MM.1S (cell line): Measurements from ENCODE around the gene DNAJB4.

ENCODE experiments used
- EZH2 ChIP-seq: fragments of 300-600 bp; sonication (generic); optimal IDR thresholded peaks from 2 replicates; pipeline ENCODE3; 2017; ENCODE audit warnings: low read depth, mild to moderate bottlenecking, antibody characterized with exemption, low read length, mixed read lengths
- EZH2phosphoT487 ChIP-seq: fragments of 300-600 bp; sonication (generic); IDR thresholded peaks from 2 replicates; pipeline ENCODE4 v1.6.1; 2018; ENCODE audit warnings: antibody characterized with exemption, low read length
- TF ChIP-seq, protein P1 (sequence below): fragments of 300-600 bp; sonication (generic); IDR thresholded peaks from 2 replicates; pipeline ENCODE4 v1.5.1; 2016; ENCODE audit warnings: antibody characterized with exemption, low read length, mixed read lengths

DNA sequence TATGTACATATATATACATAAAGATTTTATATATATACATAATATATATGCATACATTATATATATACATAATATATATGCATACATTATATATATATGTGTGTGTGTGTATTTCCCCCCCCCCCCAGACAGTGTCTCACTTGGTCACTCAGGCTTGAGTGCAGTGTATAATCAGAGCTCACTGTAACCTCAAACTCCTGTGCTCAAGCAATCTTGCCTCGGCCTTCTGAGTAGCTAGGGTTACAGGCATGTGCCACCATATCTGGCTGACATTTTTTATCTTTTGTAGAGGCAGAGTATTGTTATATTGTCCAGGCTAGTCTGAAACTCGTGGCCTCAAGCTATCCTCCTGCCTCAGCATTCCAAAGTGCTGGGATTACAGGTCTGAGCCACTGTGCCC, 16.8 kb upstream of the DNAJB4 start:
- TF ChIP-seq EZH2phosphoT487, result no peak
- TF ChIP-seq, protein P1, sequence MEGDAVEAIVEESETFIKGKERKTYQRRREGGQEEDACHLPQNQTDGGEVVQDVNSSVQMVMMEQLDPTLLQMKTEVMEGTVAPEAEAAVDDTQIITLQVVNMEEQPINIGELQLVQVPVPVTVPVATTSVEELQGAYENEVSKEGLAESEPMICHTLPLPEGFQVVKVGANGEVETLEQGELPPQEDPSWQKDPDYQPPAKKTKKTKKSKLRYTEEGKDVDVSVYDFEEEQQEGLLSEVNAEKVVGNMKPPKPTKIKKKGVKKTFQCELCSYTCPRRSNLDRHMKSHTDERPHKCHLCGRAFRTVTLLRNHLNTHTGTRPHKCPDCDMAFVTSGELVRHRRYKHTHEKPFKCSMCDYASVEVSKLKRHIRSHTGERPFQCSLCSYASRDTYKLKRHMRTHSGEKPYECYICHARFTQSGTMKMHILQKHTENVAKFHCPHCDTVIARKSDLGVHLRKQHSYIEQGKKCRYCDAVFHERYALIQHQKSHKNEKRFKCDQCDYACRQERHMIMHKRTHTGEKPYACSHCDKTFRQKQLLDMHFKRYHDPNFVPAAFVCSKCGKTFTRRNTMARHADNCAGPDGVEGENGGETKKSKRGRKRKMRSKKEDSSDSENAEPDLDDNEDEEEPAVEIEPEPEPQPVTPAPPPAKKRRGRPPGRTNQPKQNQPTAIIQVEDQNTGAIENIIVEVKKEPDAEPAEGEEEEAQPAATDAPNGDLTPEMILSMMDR, result no peak
- no peak for TF ChIP-seq EZH2
